Loucy (cell line): ENCODE measurements around the gene NAT8L.

Source experiments
- H2AFZ ChIP-seq: fragments of 200-600 bp; sonication (generic); 2 replicates; pipeline ENCODE4 v1.6.0; 2016; ENCODE audit warnings: antibody characterized with exemption, mild to moderate bottlenecking, low read length, moderate library complexity
- H3F3A ChIP-seq: fragments of 200-600 bp; 2 replicates; pipeline ENCODE4 v1.6.0; 2016; ENCODE audit warnings: antibody characterized with exemption, low read depth, mild to moderate bottlenecking
- H3K27me3 ChIP-seq: fragments of 200-600 bp; sonication (generic); 2 replicates; pipeline ENCODE4 v1.6.1; 2014; ENCODE audit warnings: low read length, mild to moderate bottlenecking; ENCODE audit not compliant: insufficient read depth, poor library complexity, severe bottlenecking
- H3K36me3 ChIP-seq: fragments of 200-600 bp; sonication (generic); 2 replicates; pipeline ENCODE4 v1.6.1; 2016; ENCODE audit warnings: low read length; ENCODE audit not compliant: insufficient read depth
- H3K4me1 ChIP-seq: fragments of 200-600 bp; sonication (generic); 2 replicates; pipeline ENCODE4 v1.5.1; 2014; ENCODE audit warnings: low read length, mild to moderate bottlenecking; ENCODE audit not compliant: insufficient read depth, poor library complexity, severe bottlenecking
- H3K4me2 ChIP-seq: fragments of 200-600 bp; sonication (generic); 2 replicates; pipeline ENCODE4 v1.6.0; 2014; ENCODE audit warnings: antibody characterized with exemption, low read length, low read depth, mild to moderate bottlenecking; ENCODE audit not compliant: poor library complexity, severe bottlenecking
- H3K4me3 ChIP-seq: fragments of 200-600 bp; sonication (generic); 2 replicates; pipeline ENCODE4 v1.5.1; 2014; ENCODE audit warnings: low read length, mild to moderate bottlenecking, mixed read lengths; ENCODE audit not compliant: poor library complexity, severe bottlenecking
- H3K79me2 ChIP-seq: fragments of 200-600 bp; sonication (generic); 2 replicates; pipeline ENCODE4 v1.6.1; 2014; ENCODE audit warnings: low read length; ENCODE audit not compliant: insufficient read depth
- H3K9ac ChIP-seq: fragments of 200-600 bp; sonication (generic); 2 replicates; pipeline ENCODE4 v1.6.0; 2014; ENCODE audit warnings: mild to moderate bottlenecking, low read depth, low read length, moderate library complexity; ENCODE audit not compliant: poor library complexity, severe bottlenecking
- H3K9me2 ChIP-seq: fragments of 200-600 bp; sonication (generic); replicated peaks from 2 replicates; pipeline ENCODE4 v1.6.1; 2016; ENCODE audit warnings: low read depth, low read length, mixed read lengths
- H3K9me3 ChIP-seq: fragments of 200-600 bp; sonication (generic); 2 replicates; pipeline ENCODE4 v1.6.1; 2014; ENCODE audit warnings: mild to moderate bottlenecking, antibody characterized with exemption, low read length, low read depth; ENCODE audit not compliant: insufficient read depth
- H4K20me1 ChIP-seq: fragments of 200-600 bp; sonication (generic); 2 replicates; pipeline ENCODE4 v1.6.0; 2014; ENCODE audit warnings: antibody characterized with exemption, low read length, mild to moderate bottlenecking; ENCODE audit not compliant: insufficient read depth, poor library complexity, severe bottlenecking
- CTCF ChIP-seq: fragments of 200-600 bp; sonication (generic); conservative IDR thresholded peaks from 2 replicates; pipeline ENCODE4 v1.5.1; 2014; ENCODE audit warnings: mild to moderate bottlenecking, antibody characterized with exemption, low read length
- EZH2phosphoT487 ChIP-seq: fragments of 200-600 bp; IDR thresholded peaks from 2 replicates; pipeline ENCODE4 v1.6.1; 2018; ENCODE audit warnings: antibody characterized with exemption, mild to moderate bottlenecking, moderate library complexity, borderline replicate concordance

NAT8L gene

GRCh38 chr4:2065106-2065930 lies 6.2 kb downstream of the NAT8L start:
- no peak overlapping the region for H3K4me3 ChIP-seq
- H3K36me3 ChIP-seq: no peaks in the 10 kb centered on the region
- no peaks in the 10 kb centered on the region for H3K27me3 ChIP-seq
- no peaks in the 10 kb centered on the region for H3K79me2 ChIP-seq
- H3K4me2 ChIP-seq: no peak overlapping the region
- H2AFZ ChIP-seq: no peak overlapping the region
- H3K4me1 ChIP-seq: no peaks in the 10 kb centered on the region
- H3K9me3 ChIP-seq: no peaks in the 10 kb centered on the region
- H3K9me2 ChIP-seq: no peaks in the 10 kb centered on the region
- H4K20me1 ChIP-seq: no peaks in the 10 kb centered on the region
- no peak overlapping the region for H3K9ac ChIP-seq
- H3F3A ChIP-seq: no peaks in the 10 kb centered on the region
- TF ChIP-seq CTCF (no peak), EZH2phosphoT487 (no peak)

- no peaks in the 10 kb centered on the region for H3K36me3 ChIP-seq
- H3K4me1 ChIP-seq: no peaks in the 10 kb centered on the region
- no peaks in the 10 kb centered on the region for H3K79me2 ChIP-seq
- no peak overlapping the region for H3K4me2 ChIP-seq
- TF ChIP-seq CTCF (no peak), EZH2phosphoT487 (no peak)
- no peaks in the 10 kb centered on the region for H3F3A ChIP-seq
- no peaks in the 10 kb centered on the region for H3K27me3 ChIP-seq
- H3K4me3 ChIP-seq: no peak overlapping the region
- H4K20me1 ChIP-seq: no peaks in the 10 kb centered on the region
- H3K9me3 ChIP-seq: no peaks in the 10 kb centered on the region
- no peaks in the 10 kb centered on the region for H3K9me2 ChIP-seq
- no peak overlapping the region for H3K9ac ChIP-seq
- H2AFZ ChIP-seq: no peak overlapping the region
Observed at GRCh38 chr4:2066011-2066551, 7.0 kb downstream of the NAT8L start.

- H2AFZ ChIP-seq: no peak overlapping the region
- no peak overlapping the region for H3K4me3 ChIP-seq
- H3K9ac ChIP-seq: no peak overlapping the region
- H3K27me3 ChIP-seq: no peaks in the 10 kb centered on the region
- H3K9me2 ChIP-seq: no peaks in the 10 kb centered on the region
- H3K4me2 ChIP-seq: no peak overlapping the region
- no peaks in the 10 kb centered on the region for H3F3A ChIP-seq
- no peaks in the 10 kb centered on the region for H3K79me2 ChIP-seq
- no peaks in the 10 kb centered on the region for H3K4me1 ChIP-seq
- no peaks in the 10 kb centered on the region for H4K20me1 ChIP-seq
- no peak for TF ChIP-seq CTCF
- TF ChIP-seq EZH2phosphoT487: no peak
- no peaks in the 10 kb centered on the region for H3K36me3 ChIP-seq
- no peaks in the 10 kb centered on the region for H3K9me3 ChIP-seq
Observed at GRCh38 chr4:2066571-2067445, 7.7 kb downstream of the NAT8L start.
